A549 (cell line): ENCODE measurements around the gene DMAC2L. TPM values are rescaled to one million over a fixed set of nuclear protein-coding genes. Genes with fewer than 3 reads are reported as not detected.

Experiments used
- ATAC-seq, 2 experiments: fragments of 200-7000 bp in 1 of 2; fragments of >200 bp in 1 of 2; cut with Nextera tagmentation in 1 of 2; cut with Tn5 transposase in 1 of 2; 3 replicates each; pipeline versions ENCODE4 v1.8.0 to v1.9.1; 2018 to 2020; ENCODE audit warnings: mild to moderate bottlenecking in 1 of 2, moderate library complexity in 1 of 2
- CTCF ChIA-PET: fragments of 300-600 bp; sonication (Branson Sonifier 250); formaldehyde crosslinking; extraction: SDS; loops from one replicate; lab custom pipeline; 2021; ENCODE audit warnings: antibody characterized with exemption, inconsistent platforms; lab: Yijun Ruan, JAX
- POLR2A ChIA-PET: fragments of 350-600 bp; formaldehyde crosslinking; extraction: SDS; loops from one replicate; lab custom pipeline; 2021; ENCODE audit warnings: antibody characterized with exemption, inconsistent platforms; lab: Yijun Ruan, JAX
- DNase-seq, 2 experiments: peaks; one replicate each; pipeline versions ENCODE4 v3.0.0 to v3.0.0-alpha.2; 2011 to 2016; ENCODE audit warnings: low read depth in 1 of 2, low spot score in 1 of 2
- FAIRE-seq: peaks from 2 replicates; lab custom pipeline; 2011; peaks lifted over from hg19 to GRCh38; lab: Jason Lieb, UNC
- H3K27ac ChIP-seq, 2 experiments: fragments of >200 bp; sonication (Bioruptor Twin); formaldehyde crosslinking; 3 replicates each; pipeline ENCODE4 v1.5.1; 2016 to 2017
- H3K4me1 ChIP-seq: fragments of >200 bp; sonication (Bioruptor Twin); formaldehyde crosslinking; 3 replicates; pipeline ENCODE4 v1.6.1; 2016
- H3K4me2 ChIP-seq: fragments of >200 bp; sonication (Bioruptor Twin); formaldehyde crosslinking; 3 replicates; pipeline ENCODE4 v1.6.1; 2016
- H3K4me3 ChIP-seq: fragments of >200 bp; sonication (Bioruptor Twin); formaldehyde crosslinking; 3 replicates; pipeline ENCODE4 v1.5.1; 2016
- H3K9me3 ChIP-seq: fragments of >200 bp; sonication (Bioruptor Twin); formaldehyde crosslinking; 3 replicates; pipeline ENCODE4 v1.6.1; 2016
- BHLHE40 ChIP-seq: IDR thresholded peaks from 2 replicates; pipeline ENCODE4 v1.6.1; 2012; ENCODE audit warnings: low read depth, low read length, inconsistent platforms
- CHD2 ChIP-seq: fragments of 150-350 bp; IDR thresholded peaks from 2 replicates; pipeline ENCODE4 v1.6.1; 2014; ENCODE audit warnings: low read length; ENCODE audit not compliant: partially characterized antibody
- CTCF ChIP-seq: fragments of >200 bp; sonication (Bioruptor Twin); formaldehyde crosslinking; IDR thresholded peaks from 3 replicates; pipeline ENCODE4 v1.5.1; 2016
- E2F6 ChIP-seq: IDR thresholded peaks from 2 replicates; pipeline ENCODE4 v1.6.1; 2012; ENCODE audit warnings: low read depth, borderline replicate concordance
- EP300 ChIP-seq, 2 experiments: fragments of >200 bp; sonication (Bioruptor Twin); formaldehyde crosslinking; IDR thresholded peaks; 2 replicates in 1 of 2; 3 replicates in 1 of 2; pipeline ENCODE4 v1.6.1; 2016 to 2017
- FOSL2 ChIP-seq, 2 experiments: fragments of 450-650 bp in 1 of 2; fragments of >200 bp in 1 of 2; sonication (Bioruptor Twin) in 1 of 2; formaldehyde crosslinking; IDR thresholded peaks; 2 replicates each; pipeline versions ENCODE4 v1.5.0 to v1.6.1; 2016 to 2020; ENCODE audit warnings: mild to moderate bottlenecking in 1 of 2, moderate library complexity in 1 of 2
- GATA3 ChIP-seq: IDR thresholded peaks from 2 replicates; pipeline ENCODE4 v1.6.1; 2012; ENCODE audit warnings: borderline replicate concordance
- HDAC2 ChIP-seq: fragments of 200-600 bp; sonication (generic); IDR thresholded peaks from 2 replicates; pipeline ENCODE4 v1.6.1; 2016
- HES2 ChIP-seq: fragments of >200 bp; sonication (Bioruptor Twin); formaldehyde crosslinking; IDR thresholded peaks from 2 replicates; pipeline ENCODE4 v1.6.1; 2016
- HOXA7 ChIP-seq: fragments of 250-450 bp; sonication (Bioruptor Pico); IDR thresholded peaks from 2 replicates; pipeline ENCODE4 v1.5.0; 2020; ENCODE audit warnings: mild to moderate bottlenecking, moderate library complexity
- HOXB5 ChIP-seq: fragments of 250-450 bp; sonication (Bioruptor Pico); IDR thresholded peaks from 2 replicates; pipeline ENCODE4 v1.5.0; 2020; ENCODE audit warnings: mild to moderate bottlenecking, moderate library complexity
- JUN ChIP-seq, 2 experiments: fragments of >200 bp; sonication (Bioruptor Twin); formaldehyde crosslinking; IDR thresholded peaks; 2 replicates in 1 of 2; 3 replicates in 1 of 2; pipeline ENCODE4 v1.6.1; 2016 to 2017
- MYC ChIP-seq: IDR thresholded peaks from 2 replicates; pipeline ENCODE4 v1.6.1; 2012; ENCODE audit warnings: mild to moderate bottlenecking, inconsistent platforms, low read length, improper control_type of control experiment, borderline replicate concordance
- NFE2L2 ChIP-seq: fragments of 150-350 bp; conservative IDR thresholded peaks from 2 replicates; pipeline ENCODE4 v1.6.1; 2014; ENCODE audit warnings: low read length
- NPAS2 ChIP-seq: fragments of 250-450 bp; sonication (Bioruptor Pico); IDR thresholded peaks from 2 replicates; pipeline ENCODE4 v1.8.0; 2022; ENCODE audit warnings: mild to moderate bottlenecking, moderate library complexity, borderline replicate concordance
- NR3C1 ChIP-seq: fragments of >200 bp; sonication (Bioruptor Twin); formaldehyde crosslinking; IDR thresholded peaks from 3 replicates; pipeline ENCODE4 v1.6.1; 2017
- POLR2A ChIP-seq: IDR thresholded peaks from 2 replicates; pipeline ENCODE4 v1.6.1; 2012; ENCODE audit warnings: mild to moderate bottlenecking, low read length
- RARB ChIP-seq: fragments of 250-450 bp; sonication (Bioruptor Pico); IDR thresholded peaks from 2 replicates; pipeline ENCODE4 v1.8.0; 2021; ENCODE audit warnings: mild to moderate bottlenecking, moderate library complexity
- RCOR1 ChIP-seq: fragments of 150-350 bp; IDR thresholded peaks from 2 replicates; pipeline ENCODE4 v1.6.1; 2014; ENCODE audit warnings: antibody characterized with exemption, low read length, low read depth
- RNF2 ChIP-seq: fragments of 200-600 bp; sonication (generic); IDR thresholded peaks from 2 replicates; pipeline ENCODE4 v1.6.1; 2016; ENCODE audit warnings: low read depth, mild to moderate bottlenecking, antibody characterized with exemption, moderate library complexity, borderline replicate concordance
- SMC3 ChIP-seq: fragments of >200 bp; sonication (Bioruptor Twin); formaldehyde crosslinking; IDR thresholded peaks from 3 replicates; pipeline ENCODE4 v1.6.1; 2018; ENCODE audit warnings: inconsistent platforms
- TFCP2L1 ChIP-seq: fragments of 250-450 bp; sonication (Bioruptor Pico); IDR thresholded peaks from 2 replicates; pipeline ENCODE4 v1.5.0; 2021; ENCODE audit warnings: mild to moderate bottlenecking
- ZFP36 ChIP-seq: fragments of 450-650 bp; IDR thresholded peaks from 2 replicates; pipeline ENCODE4 v1.6.1; 2014; ENCODE audit warnings: borderline replicate concordance; ENCODE audit not compliant: partially characterized antibody
- WGBS: methylation state at CpG from one replicate; pipeline ENCODE4 v1.1.6; 2017; ENCODE audit errors: missing lambda C conversion rate; 5-methylcytosine and 5-hydroxymethylcytosine counted together
- polyA plus RNA-seq, 4 experiments: library from polyadenylated mRNA; depleted of rRNA in 3 of 4; stranded (reverse); fragments of >200 nt; fragmentation: RNase III in 1 of 4; extraction: RNeasy Plus Mini Kit Qiagen cat#74134 plus additional on column Dnase treatment in 1 of 4; gene quantifications; 2 replicates in 3 of 4; 3 replicates in 1 of 4; pipeline ENCODE4 v1.2.3, GENCODE V29; 2011 to 2017

DMAC2L gene
- polyA plus RNA-seq, 2 of the 4 experiments (the other 2 are of a cell fraction) = 14.0 to 24.6 TPM

GRCh38 chr14:50319721-50320120, 7.6 kb downstream of the DMAC2L start:
- no peak for TF ChIP-seq RARB (CRISPR knock-in tag)
- no peak for TF ChIP-seq ZFP36
- no peak for TF ChIP-seq E2F6
- no peak for TF ChIP-seq GATA3
- TF ChIP-seq HOXB5 (CRISPR knock-in tag) = no peak
- TF ChIP-seq NFE2L2 = no peak
- no peaks in the 10 kb centered on the region for H3K9me3 ChIP-seq

GRCh38 chr14:50320283-50320682, 8.2 kb downstream of the DMAC2L start:
- no peak for TF ChIP-seq POLR2A
- TF ChIP-seq FOSL2 (IDR thresholded peaks at IDR 0.05) = no peak
- no peak for TF ChIP-seq FOSL2 (CRISPR knock-in tag; IDR thresholded peaks at IDR 0.05)
- no peak for TF ChIP-seq NR3C1
- no peak for TF ChIP-seq HES2
- TF ChIP-seq SMC3 = no peak
- TF ChIP-seq MYC = no peak
- TF ChIP-seq CTCF = no peak
- no peak for TF ChIP-seq TFCP2L1 (CRISPR knock-in tag)
- TF ChIP-seq RCOR1 = no peak
- no peak for TF ChIP-seq HDAC2
- TF ChIP-seq CHD2 = no peak
- TF ChIP-seq EP300 (IDR thresholded peaks at IDR 0.05) = no peak
- TF ChIP-seq BHLHE40 = no peak
- no peak for TF ChIP-seq HOXA7 (CRISPR knock-in tag)
- no peak for TF ChIP-seq JUN (IDR thresholded peaks at IDR 0.05)
- TF ChIP-seq RARB (CRISPR knock-in tag) = no peak
- TF ChIP-seq RNF2 = no peak
- no peak for TF ChIP-seq ZFP36
- TF ChIP-seq NPAS2 = no peak
- H3K27ac ChIP-seq = no peak overlapping the region; a peak in 1 of 6 replicates
- ChIA-PET CTCF (interaction anchor here (0.6 to 3.4 kb wide), 31 partner anchors 8 to 541 kb away, joined by 3 to 23 read pairs (median 6); partner anchors contain the start of genes CDKL1, DMAC2L, L2HGDH and MAP4K5), POLR2A (interaction anchor here (1.0 to 2.1 kb wide), 4 partner anchors 8 to 349 kb away, joined by 3 to 22 read pairs (median 3); partner anchors contain the start of genes CDKL1, DMAC2L, L2HGDH and MAP4K5)
- no peak overlapping the region for H3K4me3 ChIP-seq
- ATAC-seq = no peak
- FAIRE-seq = no peak
- WGBS = 66% methylated on average over 8 of the region's 8 CpGs
- peaks cover 11% of the 10 kb centered on the region for H3K4me1 ChIP-seq
- H3K9me3 ChIP-seq = no peaks in the 10 kb centered on the region
- no peak for DNase-seq
- H3K4me2 ChIP-seq = no peak overlapping the region; the same call in 2 of the 3 replicates

More at GRCh38 chr14:50319721-50320120, 7.6 kb downstream of the DMAC2L start:
- H3K4me1 ChIP-seq = peaks cover 11% of the 10 kb centered on the region
- no peak overlapping the region for H3K4me2 ChIP-seq
- FAIRE-seq = no peak
- 92% methylated on average over 2 of the region's 2 CpGs for WGBS
- no peak for ATAC-seq
- ChIA-PET CTCF (interaction anchor here (1.2 to 3.1 kb wide), 13 partner anchors 9 to 541 kb away, joined by 3 to 17 read pairs (median 7); partner anchors contain the start of genes CDKL1 and MAP4K5), POLR2A (interaction anchor here (2.1 kb wide), 1 partner anchor 7 kb away, joined by 22 read pairs; the partner anchor contains the start of genes DMAC2L and L2HGDH)
- no peak for DNase-seq
- no peak overlapping the region for H3K27ac ChIP-seq
- no peak overlapping the region for H3K4me3 ChIP-seq
